Skeletal muscle satellite cell (primary cell): Measurements from ENCODE around the gene CNPY2.
"Not testable (repeated sequence)": the region's sequence is repeated elsewhere in the genome, so short reads cannot be mapped to it uniquely, and the experiment has no call there.

Source experiments
- H3K27me3 ChIP-seq: 2 replicates; pipeline ENCODE4 v1.7.0; 2013; ENCODE audit warnings: low read length; ENCODE audit not compliant: control insufficient read depth, insufficient read depth
- H3K36me3 ChIP-seq: 2 replicates; pipeline ENCODE4 v1.7.0; 2013; ENCODE audit warnings: mild to moderate bottlenecking, control low read depth, low read length; ENCODE audit not compliant: insufficient read depth
- H3K4me1 ChIP-seq: 2 replicates; pipeline ENCODE4 v1.7.0; 2013; ENCODE audit warnings: low read length; ENCODE audit not compliant: control insufficient read depth, insufficient read depth
- H3K4me2 ChIP-seq: 2 replicates; pipeline ENCODE4 v1.7.0; 2013; ENCODE audit warnings: mild to moderate bottlenecking, low read length
- H3K4me3 ChIP-seq: 2 replicates; pipeline ENCODE4 v1.7.0; 2013; ENCODE audit warnings: low read length
- H3K9ac ChIP-seq: 2 replicates; pipeline ENCODE4 v1.7.0; 2013; ENCODE audit warnings: mild to moderate bottlenecking, low read depth, low read length, moderate library complexity
- H3K9me3 ChIP-seq: replicated peaks from 2 replicates; pipeline ENCODE4 v1.7.0; 2013; ENCODE audit warnings: mild to moderate bottlenecking, control low read depth, low read length

CNPY2 gene

DNA sequence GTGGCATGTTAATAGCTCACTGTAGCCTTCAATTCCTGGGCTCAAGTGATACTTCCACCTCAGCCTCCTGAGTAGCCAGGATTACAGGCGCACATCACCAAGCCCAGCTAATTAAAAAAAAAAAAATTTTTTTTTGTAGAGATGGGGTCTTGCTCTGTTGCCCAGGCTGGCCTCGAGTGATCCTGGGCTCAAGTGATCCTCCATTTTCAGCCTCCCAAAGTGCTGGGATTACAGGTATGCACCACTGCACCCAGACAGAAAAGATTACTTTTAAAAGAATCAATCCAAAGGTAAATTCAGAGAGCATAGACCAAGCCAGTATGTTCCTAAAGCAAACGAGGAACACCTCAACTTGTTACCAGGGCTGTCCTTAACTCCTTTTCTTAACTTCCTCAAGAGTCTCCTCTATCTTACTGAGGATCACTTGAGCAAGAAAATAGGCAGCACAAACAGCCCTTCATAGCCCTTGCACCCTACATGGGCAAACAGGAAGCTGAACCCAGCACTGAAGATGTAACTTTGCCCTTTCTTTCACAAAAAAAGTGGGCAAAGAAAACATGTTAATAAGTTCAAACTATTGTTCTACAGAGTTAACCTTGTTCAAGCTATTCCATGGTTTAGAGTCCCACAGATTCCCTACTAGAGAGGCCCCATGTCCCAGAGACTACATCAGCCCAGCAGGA is 26.9 kb downstream of the CNPY2 start:
- no peaks in the 10 kb centered on the region for H3K4me1 ChIP-seq
- no peak overlapping the region for H3K9ac ChIP-seq
- H3K36me3 ChIP-seq = peaks cover 28% of the 10 kb centered on the region
- no peaks in the 10 kb centered on the region for H3K9me3 ChIP-seq
- H3K27me3 ChIP-seq = no peaks in the 10 kb centered on the region
- no peak overlapping the region for H3K4me2 ChIP-seq
- H3K4me3 ChIP-seq = no peak overlapping the region

DNA sequence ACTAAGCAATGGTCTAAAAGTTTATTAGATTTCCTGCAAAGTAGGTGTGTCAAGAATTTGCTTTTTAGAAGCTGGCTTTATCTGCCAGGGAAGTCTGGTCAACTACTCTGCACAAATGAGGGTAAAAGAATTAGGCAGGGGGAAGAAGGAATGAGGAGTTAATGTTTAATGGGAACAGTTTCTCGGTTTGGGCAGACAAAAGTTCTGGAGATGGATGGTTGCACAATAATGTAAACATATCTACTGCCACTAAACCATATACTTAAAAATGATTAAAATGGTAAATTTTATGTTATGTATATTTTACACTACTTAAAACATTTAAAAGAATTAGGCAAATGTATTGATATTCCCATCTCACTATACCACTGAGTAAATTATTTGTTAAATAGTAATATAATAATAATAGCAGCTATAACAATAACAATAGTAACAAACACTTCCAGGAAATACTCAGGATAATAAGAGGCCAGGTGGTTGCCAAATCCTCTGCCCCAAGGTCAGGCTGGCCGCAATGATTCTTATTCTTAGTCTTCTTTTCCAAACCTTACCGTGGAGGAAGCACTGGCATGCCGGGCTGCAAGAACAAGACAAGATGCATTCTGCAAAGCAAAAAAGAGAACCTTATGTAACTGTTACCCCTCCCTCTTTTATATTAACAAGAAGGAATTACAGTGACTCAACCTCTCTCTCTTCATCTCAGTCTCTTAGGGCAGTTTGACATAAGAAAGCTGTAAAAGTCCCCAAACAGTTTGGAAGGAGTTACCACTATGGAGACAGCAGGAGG is 29.6 kb downstream of the CNPY2 start:
- Histone ChIP-seq H3K4me3 (no peak overlapping the region), H3K9ac (no peak overlapping the region), H3K4me2 (no peak overlapping the region), H3K36me3 (peaks cover 44% of the 10 kb centered on the region), H3K4me1 (no peaks in the 10 kb centered on the region), H3K9me3 (no peaks in the 10 kb centered on the region), H3K27me3 (no peaks in the 10 kb centered on the region)

DNA sequence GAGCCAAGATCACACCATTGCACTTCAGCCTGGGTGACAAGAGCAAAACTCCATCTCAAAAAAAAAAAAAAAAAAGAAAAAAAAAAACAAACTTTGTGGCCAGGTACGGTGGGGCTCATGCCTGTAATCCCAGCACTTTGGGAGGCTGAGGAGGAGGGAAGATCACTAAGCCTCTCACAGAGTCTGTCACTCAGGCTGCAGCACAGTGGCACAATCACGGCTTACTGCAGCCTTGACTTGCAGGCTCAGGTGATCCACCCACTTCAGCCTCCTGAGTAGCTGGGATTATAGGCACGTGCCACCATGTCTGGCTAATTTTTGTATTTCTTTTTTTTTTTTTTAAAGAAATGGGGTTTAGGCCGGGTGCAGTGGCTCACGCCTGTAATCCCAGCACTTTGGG is 31.5 kb downstream of the CNPY2 start:
- H3K9ac ChIP-seq, H3K9me3 ChIP-seq, H3K4me1 ChIP-seq, H3K4me2 ChIP-seq, H3K4me3 ChIP-seq, H3K27me3 ChIP-seq: not testable (repeated sequence)
- H3K36me3 ChIP-seq = peaks cover 48% of the 10 kb centered on the region

DNA sequence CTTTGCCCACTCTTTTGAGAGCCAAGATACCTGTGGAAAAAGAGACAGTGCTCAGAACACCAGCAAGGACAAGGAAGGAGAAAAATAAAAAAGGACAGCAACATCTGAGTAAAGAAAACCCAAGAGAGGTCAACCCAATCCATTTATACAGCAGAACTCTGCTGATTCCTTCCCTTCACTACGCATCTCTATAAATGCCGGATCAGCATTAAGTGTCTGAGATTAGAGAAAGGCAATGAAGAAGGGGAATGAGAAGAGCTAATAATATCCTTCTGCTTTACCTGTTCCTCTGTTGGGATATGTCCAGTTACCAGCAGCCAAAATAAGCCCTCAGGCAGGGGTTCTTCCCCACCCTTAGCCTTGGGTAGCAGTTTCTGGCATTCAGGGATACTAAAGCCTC is 33.2 kb downstream of the CNPY2 start:
- H3K9me3 ChIP-seq = no peaks in the 10 kb centered on the region
- H3K4me2 ChIP-seq = no peak overlapping the region
- no peak overlapping the region for H3K9ac ChIP-seq
- H3K27me3 ChIP-seq = no peaks in the 10 kb centered on the region
- no peak overlapping the region for H3K4me3 ChIP-seq
- peaks cover 59% of the 10 kb centered on the region for H3K36me3 ChIP-seq
- no peaks in the 10 kb centered on the region for H3K4me1 ChIP-seq

DNA sequence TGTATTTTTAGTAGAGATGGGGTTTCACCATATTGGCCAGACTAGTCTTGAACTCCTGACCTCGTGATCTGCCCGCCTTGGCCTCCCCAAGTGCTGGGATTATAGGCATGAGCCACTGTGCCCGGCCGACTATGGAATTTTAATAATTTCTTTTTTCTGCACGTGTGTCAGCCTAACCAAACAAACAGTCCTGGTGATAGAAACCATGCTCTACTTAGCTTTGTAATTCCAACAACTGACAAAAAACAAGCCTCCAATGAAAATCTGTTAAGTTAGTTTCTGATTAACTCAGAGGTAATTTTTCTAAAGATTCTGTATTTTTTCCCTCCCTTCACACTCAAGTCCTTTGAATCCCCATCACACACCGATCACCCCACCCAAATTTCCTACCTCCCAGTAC is 33.8 kb downstream of the CNPY2 start:
- Histone ChIP-seq H3K9ac (no peak overlapping the region), H3K27me3 (no peaks in the 10 kb centered on the region), H3K4me2 (no peak overlapping the region), H3K36me3 (peaks cover 58% of the 10 kb centered on the region), H3K4me3 (no peak overlapping the region), H3K9me3 (no peaks in the 10 kb centered on the region), H3K4me1 (no peaks in the 10 kb centered on the region)

DNA sequence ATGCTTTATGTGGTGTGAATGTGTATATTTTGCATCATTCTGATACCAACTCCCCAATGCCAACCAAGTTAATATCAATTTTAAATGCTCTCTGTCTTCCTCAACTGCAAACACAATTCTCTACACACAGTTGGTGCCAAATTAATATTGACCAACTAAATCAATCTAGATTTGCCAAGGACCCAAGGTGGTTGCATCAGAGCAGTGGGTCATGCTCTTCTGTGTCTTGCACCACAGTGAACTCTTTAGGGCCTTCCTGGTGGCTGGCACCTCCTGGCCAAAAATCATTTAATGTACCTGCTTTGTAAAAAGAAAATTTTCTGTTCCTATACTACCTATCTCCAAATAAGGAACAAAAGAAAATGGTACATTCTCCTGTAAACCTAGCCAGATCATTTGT is 34.9 kb downstream of the CNPY2 start:
- Histone ChIP-seq H3K9ac (no peak overlapping the region), H3K27me3 (no peaks in the 10 kb centered on the region), H3K9me3 (no peaks in the 10 kb centered on the region), H3K36me3 (peaks cover 57% of the 10 kb centered on the region), H3K4me2 (no peak overlapping the region), H3K4me3 (no peak overlapping the region), H3K4me1 (no peaks in the 10 kb centered on the region)

DNA sequence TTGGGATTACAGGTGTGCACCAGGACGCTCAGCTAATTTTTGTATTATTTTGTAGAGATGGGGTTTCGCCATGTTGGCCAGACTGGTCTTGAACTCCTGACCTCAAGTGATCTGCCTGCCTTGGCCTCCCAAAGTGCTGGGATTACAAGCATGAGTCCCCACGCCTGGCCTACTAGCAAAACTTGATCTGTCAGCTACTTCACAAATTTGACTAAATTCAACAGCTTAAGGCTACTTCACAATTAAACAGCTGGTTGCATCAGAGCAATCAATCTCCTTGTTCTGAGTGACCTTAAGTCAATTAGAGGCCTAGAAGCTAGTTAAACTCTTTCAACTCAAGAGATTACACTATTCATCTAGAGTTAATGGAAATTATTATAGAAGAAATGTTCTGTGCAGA is 36.9 kb downstream of the CNPY2 start:
- Histone ChIP-seq H3K9ac (no peak overlapping the region), H3K4me2 (no peak overlapping the region), H3K4me3 (no peak overlapping the region), H3K4me1 (no peaks in the 10 kb centered on the region), H3K27me3 (no peaks in the 10 kb centered on the region), H3K9me3 (no peaks in the 10 kb centered on the region), H3K36me3 (peaks cover 63% of the 10 kb centered on the region)

DNA sequence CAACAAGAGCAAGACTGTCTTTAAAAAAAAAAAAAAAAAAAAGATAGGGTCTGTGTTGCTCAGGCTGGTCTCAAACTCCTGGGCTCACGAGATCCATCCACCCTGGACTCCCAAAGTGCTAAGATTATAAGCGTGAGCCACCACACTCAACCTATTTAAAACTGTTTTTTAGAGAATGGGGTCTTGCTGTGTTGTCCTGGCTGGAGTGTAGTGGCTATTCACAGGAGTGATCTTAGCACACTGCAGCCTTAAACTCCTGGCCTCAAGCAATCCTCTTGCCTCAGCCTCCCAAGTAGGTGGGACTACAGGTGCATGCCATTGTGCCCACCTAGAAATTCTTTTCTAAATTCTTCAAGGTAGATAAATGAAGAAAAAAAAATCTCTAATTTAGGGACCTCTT is 41.5 kb downstream of the CNPY2 start:
- Histone ChIP-seq H3K9ac (no peak overlapping the region), H3K4me1 (no peaks in the 10 kb centered on the region), H3K4me2 (no peak overlapping the region), H3K36me3 (peaks cover 63% of the 10 kb centered on the region), H3K9me3 (no peaks in the 10 kb centered on the region), H3K27me3 (no peaks in the 10 kb centered on the region), H3K4me3 (no peak overlapping the region)

DNA sequence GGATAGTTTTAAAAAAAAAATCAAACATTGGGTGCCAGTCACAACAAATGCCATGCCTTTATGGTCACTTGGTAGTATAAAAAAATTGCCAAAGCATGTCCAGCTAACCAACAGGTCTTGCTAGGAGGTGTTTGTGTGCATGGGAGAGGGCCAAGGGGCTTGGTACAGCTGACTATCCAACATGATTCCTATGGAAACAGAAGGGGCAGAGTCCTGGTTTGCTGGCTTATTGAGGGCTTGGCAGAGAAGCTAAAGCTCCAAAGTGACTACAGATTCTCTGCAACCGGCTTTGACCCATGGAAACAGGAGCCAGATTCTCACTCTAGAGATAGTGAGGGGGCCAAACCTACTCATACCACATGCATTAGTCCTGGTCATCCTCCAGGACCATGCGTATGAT is 43.3 kb downstream of the CNPY2 start:
- H3K4me2 ChIP-seq, H3K9me3 ChIP-seq, H3K4me3 ChIP-seq, H3K9ac ChIP-seq, H3K4me1 ChIP-seq, H3K27me3 ChIP-seq: not testable (repeated sequence)
- H3K36me3 ChIP-seq = peaks cover 52% of the 10 kb centered on the region

DNA sequence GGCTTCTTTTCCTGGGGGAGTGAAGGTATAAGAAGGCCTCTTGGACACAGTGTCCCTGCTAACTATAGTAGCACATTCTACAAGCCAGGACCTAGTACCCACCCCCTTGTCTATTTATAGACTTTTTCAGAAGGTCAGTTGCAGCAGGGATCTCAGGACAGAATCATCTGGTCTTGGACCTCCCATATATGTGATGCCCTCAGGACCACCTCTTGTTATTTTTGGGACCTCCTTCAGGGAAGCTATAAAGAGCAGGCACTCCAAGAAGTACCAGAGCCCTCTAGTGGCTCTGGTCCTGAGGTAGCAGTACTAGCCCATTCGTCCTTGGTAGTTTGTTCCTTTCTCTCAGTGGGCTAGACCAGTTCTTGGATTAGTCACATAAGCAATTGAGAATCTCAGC is 44.8 kb downstream of the CNPY2 start:
- peaks cover 48% of the 10 kb centered on the region for H3K36me3 ChIP-seq
- H3K27me3 ChIP-seq = no peaks in the 10 kb centered on the region
- H3K9me3 ChIP-seq = no peaks in the 10 kb centered on the region
- no peak overlapping the region for H3K9ac ChIP-seq
- H3K4me1 ChIP-seq = peaks cover 8% of the 10 kb centered on the region
- no peak overlapping the region for H3K4me3 ChIP-seq
- H3K4me2 ChIP-seq = no peak overlapping the region

DNA sequence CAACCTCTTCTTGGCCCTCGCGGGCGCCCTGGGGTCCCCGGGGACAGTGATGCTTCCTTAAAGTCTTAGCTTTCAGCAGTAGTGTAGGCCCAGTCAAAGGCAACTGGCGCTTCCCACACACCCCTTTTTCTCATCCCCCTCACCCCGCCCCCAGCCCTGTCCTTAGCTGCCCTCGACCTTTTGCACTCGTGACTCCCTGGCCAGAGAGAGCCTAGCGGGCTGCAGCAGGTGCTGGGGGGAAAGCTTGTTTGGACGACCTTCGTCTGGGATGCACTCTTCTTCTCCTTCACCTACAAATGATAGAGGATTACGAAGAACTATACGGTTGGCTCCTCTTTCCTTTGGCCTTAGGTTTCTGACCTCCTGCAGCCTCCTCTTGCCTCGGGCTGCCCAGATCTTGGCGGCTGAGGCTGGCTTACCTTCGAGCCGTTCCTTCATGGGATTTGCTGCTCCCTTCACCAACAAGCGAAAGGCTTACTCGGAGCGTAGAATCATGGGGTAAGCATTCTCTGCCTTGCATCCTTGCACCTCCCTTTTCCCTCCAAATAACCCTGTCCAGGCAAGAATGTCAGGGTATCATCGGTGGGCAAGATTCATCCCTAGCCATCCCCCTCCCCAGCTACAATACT is 48.2 kb downstream of the CNPY2 start:
- H3K9me3 ChIP-seq = no peaks in the 10 kb centered on the region
- peak overlapping the region; percentile 86 for H3K4me3 ChIP-seq
- peak overlapping the region; percentile 87 for H3K9ac ChIP-seq
- H3K4me2 ChIP-seq = peak overlapping the region; percentile 91
- H3K4me1 ChIP-seq = peaks cover 8% of the 10 kb centered on the region
- no peaks in the 10 kb centered on the region for H3K27me3 ChIP-seq
- H3K36me3 ChIP-seq = peaks cover 22% of the 10 kb centered on the region
